ENCODE data around the gene PMPCA. TPM values are rescaled to one million over a fixed set of nuclear protein-coding genes. Genes with fewer than 3 reads are reported as not detected.

Gene PMPCA
- total and polyA plus RNA-seq, 2 of the 8 experiments (the other 6 are each of a cell fraction or from before 2014, with no cell fraction given) = 60.0 to 88.2 TPM

- TF ChIP-seq CHD7 (IDR thresholded peaks at IDR 0.05; ENCODE audit: insufficient replicate concordance, low read length) = no peak
- no peak for TF ChIP-seq TCF12 (IDR thresholded peaks at IDR 0.05; ENCODE audit: low read depth, low read length)
- no peak for TF ChIP-seq KDM4A (IDR thresholded peaks at IDR 0.05; ENCODE audit: low read depth, low read length, severe bottlenecking)
- no peak for TF ChIP-seq NRF1 (IDR thresholded peaks at IDR 0.05; ENCODE audit: low read depth, low read length)
- no peak for TF ChIP-seq E2F6 (IDR thresholded peaks at IDR 0.05)
Measured at GRCh38 chr9:136387217-136387616, 23.2 kb upstream of the PMPCA start (continued).

Data from H1 (cell line).